Bone marrow (tissue), 2 donors: ENCODE results near the gene TSPAN16.
"Not testable (repeated sequence)": the region's sequence is repeated elsewhere in the genome, so short reads cannot be mapped to it uniquely, and the experiment has no call there.

ENCODE experiments used
- DNase-seq, 2 donors: peaks; one replicate each; lab custom pipeline; 2025; lab: John Stamatoyannopoulos, UW

TSPAN16 gene

GRCh38 chr19:11345122-11345803 lies 49.3 kb downstream of the TSPAN16 start:
- no peak for DNase-seq

GRCh38 chr19:11346104-11346940 lies 50.4 kb downstream of the TSPAN16 start, which contains the start of the genes CCDC159 and TMEM205:
TSS of gene CCDC159 (plus strand) at chr19:11346519. CDS start at chr19:11346607, 88 bp downstream.
TSS of gene TMEM205 (minus strand) at chr19:11346268. CDS start at chr19:11345619, 649 bp downstream.
- DNase-seq = peak; percentile 76 to 97

- DNase-seq = no peak
Observed at GRCh38 chr19:11347546-11348039, 51.6 kb downstream of the TSPAN16 start.

- DNase-seq = no peak
Observed at GRCh38 chr19:11349171-11349570, 53.2 kb downstream of the TSPAN16 start.

- DNase-seq = not testable (repeated sequence)
Observed at GRCh38 chr19:11354102-11354501, 58.1 kb downstream of the TSPAN16 start.

- DNase-seq = peak; percentile 39 to 82
Observed at GRCh38 chr19:11355160-11356073, 59.5 kb downstream of the TSPAN16 start, which contains the start of gene PLPPR2. TSS of gene PLPPR2 (plus strand) at chr19:11355432. CDS start at chr19:11357674, 2,242 bp downstream.

- no peak for DNase-seq
Observed at GRCh38 chr19:11356074-11356397, 60.1 kb downstream of the TSPAN16 start.

GRCh38 chr19:11356676-11357550 lies 61.0 kb downstream of the TSPAN16 start:
- DNase-seq = no peak

- DNase-seq = no peak
Observed at GRCh38 chr19:11359421-11359820, 63.5 kb downstream of the TSPAN16 start.

- DNase-seq = no peak
Observed at GRCh38 chr19:11361037-11361770, 65.2 kb downstream of the TSPAN16 start.

- DNase-seq = no peak
Observed at GRCh38 chr19:11361771-11362731, 66.1 kb downstream of the TSPAN16 start.

- no peak for DNase-seq
Observed at GRCh38 chr19:11363881-11364280, 67.9 kb downstream of the TSPAN16 start.

GRCh38 chr19:11364296-11364904 lies 68.4 kb downstream of the TSPAN16 start:
- no peak for DNase-seq

GRCh38 chr19:11364935-11365334 lies 69.0 kb downstream of the TSPAN16 start:
- DNase-seq = no peak
